Amygdala (tissue), 56 donors: Measurements from ENCODE around the gene DNASE1.
"Not testable (repeated sequence)": the region's sequence is repeated elsewhere in the genome, so short reads cannot be mapped to it uniquely, and the experiment has no call there.

Experiments
- DNase-seq, 56 donors: peaks; one replicate each; lab custom pipeline; 2025; lab: John Stamatoyannopoulos, UW

DNASE1 gene

DNA sequence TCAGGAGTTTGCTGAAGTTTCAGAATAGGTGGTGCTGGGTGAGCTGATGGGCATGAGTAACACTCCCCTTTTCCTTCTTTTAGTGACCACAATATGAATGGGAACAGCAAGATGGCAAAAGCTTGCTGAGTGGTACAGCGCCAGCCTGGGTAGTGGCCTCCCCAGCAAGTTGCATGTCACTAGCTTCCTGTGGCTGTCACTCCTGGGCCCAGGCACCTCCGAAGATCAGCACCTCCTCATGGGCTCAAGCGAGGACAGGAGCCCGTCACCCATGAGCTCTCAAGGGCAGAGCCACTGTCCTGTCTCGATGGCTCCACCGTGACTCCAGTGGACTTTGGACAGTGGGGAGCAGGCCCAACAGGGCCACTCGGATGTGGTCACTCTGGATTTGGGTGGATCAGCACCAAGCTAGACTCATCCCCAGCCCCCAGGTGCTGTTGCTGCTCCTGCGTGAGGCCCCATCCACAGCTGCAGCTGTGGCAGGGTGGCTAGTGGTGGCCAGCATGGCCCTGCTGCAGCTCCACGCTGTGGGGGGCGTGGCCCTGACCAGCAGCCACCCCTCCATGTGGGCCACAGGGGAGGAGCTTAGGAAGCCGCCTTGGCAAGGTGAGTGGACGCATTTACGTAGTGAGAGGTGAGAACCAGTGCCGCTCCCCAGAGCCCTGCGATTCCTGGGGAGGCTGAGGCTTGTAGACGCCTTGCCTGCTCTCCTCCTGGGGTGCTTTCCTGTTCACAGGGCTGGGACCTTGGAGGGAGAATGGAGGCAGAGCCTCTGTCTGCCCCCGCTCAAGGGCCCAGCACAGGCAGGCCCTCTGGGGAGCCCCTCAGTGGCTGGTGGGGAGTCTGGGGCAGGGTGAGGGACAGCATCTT is 13.6 kb upstream of the DNASE1 start:
- no peak for DNase-seq

DNA sequence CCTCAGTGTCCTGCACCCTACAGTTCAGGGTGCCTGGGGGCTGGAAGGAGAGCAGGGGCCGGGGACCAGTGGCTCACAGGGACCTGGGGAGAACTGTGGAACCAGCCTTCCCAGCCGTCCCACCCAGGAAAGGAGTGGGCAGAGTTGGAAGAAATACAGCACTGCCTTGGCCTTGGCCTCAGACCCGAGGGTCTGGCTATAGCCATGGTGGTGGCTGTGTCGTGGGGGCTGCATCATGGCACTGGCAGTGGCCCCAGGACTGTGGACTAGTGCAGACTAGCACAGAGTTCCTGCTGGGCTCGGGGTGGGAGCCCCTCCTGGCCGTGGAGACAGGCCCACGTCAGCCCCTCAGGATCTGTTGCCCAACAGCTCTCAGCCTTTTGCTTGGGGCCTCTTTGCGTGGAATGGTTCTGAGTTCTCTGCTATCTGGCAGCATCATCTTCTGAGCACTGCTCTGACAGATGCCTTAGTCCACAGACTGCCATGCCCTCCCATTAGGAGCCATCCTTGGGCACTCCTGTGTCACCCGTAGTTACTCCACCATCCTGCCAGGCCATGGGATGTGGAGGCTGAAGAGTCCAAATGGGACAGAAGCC is 12.6 kb upstream of the DNASE1 start:
- no peak for DNase-seq

DNA sequence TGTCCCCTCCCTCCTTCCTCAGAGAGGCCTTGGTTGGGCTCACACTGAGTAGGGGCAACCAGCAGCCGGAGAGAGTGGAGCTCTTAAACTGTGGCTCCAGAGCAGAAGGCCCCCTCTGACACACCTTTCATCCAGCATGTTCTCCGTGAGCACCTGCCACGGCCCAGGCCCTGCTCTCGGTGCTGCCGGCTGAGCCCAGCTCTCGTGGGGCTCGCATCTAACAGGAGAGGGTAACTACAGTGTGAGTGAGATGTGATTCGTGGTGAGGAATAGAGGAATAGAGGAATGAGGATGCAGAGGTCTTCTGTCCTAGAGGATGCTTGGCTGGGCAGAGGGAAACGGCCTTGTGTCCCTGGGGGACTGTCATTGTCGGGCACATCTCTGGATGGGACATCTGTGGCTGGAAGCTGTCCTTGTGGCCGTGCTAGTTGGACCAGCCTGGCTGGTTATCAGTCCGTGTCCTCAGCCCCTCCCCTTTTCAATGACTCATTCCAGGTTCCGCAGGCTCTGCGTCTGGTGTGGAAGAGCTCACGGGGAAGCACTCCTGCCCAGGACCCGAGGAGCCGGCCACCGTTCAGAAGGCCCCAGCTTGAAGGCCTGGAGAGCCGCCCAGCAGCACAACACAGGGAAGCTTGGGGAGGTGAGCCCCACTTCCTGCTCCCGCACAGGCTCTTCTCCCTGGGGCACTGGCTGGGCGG is 11.9 kb upstream of the DNASE1 start:
- no peak for DNase-seq

DNA sequence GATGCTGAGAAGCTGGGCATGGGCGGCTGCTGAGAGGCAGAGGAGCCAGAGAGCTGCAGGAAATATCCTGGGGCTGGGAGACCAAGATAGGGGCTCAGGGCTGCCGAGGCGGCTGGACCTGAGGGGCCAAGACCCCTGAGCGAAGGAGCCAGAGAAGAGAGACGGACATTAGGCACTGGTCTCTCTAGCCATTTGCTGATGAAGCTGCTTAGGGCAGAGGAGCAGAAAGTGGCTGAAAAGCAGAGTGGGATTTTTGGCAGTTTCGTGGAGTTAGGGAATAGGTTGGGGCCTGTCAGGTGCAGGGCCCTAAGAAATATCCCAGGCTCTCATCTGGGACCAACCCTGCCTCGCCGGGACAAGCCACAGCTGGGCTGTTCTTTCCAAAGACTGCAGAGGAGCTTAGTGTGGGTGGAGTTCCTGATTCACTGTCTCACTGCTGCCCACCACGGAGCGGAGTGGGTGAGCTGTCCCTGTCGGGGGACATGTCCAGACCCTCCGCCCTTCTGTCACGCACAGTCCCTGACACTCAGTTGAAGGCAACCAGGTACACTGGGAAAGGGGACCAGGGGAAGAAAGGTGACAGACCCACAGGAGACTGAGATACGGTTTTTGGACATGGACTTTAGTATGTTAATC is 11.3 kb upstream of the DNASE1 start:
- DNase-seq, result no peak

DNA sequence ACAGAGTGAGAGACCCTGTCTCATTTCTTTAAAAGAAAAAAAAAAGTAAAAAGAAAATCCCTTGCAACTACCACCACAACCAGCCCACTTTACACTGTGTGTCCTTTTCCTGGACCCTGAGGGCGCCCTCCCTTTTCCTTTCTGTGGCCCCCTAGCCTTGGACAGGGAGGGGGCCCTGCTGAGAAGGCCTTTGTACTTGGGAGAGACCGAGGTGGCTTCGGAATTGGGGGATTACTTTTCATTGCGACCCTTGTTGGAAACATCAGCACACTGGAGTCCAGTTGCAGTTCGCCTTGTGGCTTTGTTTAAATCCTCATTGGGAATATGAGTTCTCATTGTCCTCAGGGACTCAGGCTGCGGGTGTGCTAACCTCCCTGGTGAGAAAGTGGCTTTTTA is 9.4 kb upstream of the DNASE1 start:
- DNase-seq, result no peak

DNA sequence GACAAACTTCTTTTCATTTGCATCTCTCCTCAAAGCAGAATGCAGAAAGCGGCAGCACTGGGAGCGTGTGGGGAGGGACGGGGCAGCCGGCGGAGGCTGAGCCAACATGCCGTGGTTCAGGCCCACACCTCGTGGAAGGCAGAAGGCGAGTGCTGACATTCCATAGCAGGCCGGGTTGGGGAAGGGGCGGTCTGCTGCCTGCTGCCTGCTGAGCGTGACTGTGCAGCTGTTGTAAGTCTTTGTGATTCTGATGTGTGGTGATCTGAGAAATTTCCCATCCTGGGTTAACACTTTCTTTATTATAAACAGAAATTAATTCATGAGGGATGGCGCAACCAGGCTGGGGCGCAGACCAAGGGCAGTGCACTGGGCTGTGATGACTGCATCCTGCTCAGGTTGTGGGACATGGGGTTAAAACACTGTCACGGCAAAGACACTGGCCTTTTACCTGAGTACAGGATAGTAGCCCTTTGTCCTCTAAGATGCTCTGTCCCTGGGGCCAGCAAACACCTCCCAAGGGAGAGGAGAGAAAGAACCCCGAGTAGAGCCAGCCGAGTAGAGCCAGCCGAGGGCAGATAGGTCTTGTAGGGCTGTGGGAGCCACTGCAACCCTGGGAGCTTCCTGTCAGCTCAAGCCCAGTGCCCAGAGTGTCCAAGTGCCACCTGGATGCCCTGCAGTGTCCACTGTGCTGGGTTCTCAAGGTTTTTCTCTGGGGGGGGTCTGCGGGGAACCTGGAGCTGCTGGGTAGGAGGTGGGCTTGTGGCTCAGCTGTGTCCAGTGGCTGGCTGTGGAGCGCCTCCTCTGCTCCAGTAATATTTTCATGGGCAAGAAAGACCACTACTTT is 8.8 kb upstream of the DNASE1 start:
- DNase-seq, result no peak

DNA sequence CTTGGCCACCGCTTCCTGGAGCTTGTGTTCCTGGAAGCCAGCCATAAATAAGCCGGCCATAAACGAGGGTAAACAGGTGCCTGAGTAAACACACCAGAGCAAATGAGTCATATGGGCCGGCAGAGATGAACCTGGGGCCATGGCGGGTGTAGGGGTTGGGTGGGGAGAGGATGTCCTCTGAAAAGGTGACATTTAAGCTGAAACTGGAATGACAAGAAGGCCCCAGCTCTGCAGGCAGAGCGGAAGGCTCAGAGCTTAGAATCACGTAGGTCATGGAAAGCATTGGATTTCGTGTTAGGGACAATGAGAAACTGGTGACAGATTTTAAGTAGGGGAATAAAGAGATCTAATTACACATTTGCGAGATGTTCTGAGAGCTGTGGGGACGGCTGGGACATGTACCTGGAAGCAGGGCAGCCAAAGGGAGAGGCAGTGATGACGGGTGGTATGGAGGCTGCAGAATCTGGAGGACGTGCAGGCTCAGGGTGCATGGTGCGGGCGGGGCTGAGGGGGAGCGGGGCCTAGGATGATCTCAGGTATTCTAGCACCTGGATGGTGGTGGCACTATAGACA is 8.1 kb upstream of the DNASE1 start:
- DNase-seq, result no peak

DNA sequence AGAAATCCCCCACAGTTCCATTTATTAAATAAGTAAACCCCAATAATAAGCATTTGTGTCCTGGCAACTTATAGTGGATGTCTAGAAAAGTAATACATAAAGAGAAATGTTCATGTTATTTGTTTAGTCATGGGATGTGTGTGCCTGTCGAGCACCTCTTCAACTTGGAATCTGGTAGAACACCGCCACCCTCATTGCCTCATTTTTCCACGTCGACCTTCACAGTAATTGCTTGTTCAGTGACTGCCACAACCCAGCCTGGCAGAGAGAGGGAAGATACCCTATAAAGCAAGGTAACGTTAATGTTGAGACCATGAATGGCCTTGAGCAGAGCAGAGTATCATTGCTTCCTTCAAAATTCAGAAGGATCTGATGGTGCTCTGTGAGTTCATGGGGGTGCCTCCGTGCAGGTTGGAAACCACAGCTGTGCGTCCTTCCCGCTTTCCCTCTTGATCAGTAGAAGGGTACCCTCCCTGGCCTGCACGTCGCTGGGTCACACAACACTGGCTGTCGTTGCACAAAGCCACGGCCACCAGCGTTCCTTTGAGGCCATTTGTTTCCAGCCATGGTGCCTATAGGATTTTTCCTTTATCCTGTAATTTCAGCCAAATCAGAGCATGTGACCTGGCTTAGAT is 3.7 kb upstream of the DNASE1 start:
- DNase-seq, result no peak

DNA sequence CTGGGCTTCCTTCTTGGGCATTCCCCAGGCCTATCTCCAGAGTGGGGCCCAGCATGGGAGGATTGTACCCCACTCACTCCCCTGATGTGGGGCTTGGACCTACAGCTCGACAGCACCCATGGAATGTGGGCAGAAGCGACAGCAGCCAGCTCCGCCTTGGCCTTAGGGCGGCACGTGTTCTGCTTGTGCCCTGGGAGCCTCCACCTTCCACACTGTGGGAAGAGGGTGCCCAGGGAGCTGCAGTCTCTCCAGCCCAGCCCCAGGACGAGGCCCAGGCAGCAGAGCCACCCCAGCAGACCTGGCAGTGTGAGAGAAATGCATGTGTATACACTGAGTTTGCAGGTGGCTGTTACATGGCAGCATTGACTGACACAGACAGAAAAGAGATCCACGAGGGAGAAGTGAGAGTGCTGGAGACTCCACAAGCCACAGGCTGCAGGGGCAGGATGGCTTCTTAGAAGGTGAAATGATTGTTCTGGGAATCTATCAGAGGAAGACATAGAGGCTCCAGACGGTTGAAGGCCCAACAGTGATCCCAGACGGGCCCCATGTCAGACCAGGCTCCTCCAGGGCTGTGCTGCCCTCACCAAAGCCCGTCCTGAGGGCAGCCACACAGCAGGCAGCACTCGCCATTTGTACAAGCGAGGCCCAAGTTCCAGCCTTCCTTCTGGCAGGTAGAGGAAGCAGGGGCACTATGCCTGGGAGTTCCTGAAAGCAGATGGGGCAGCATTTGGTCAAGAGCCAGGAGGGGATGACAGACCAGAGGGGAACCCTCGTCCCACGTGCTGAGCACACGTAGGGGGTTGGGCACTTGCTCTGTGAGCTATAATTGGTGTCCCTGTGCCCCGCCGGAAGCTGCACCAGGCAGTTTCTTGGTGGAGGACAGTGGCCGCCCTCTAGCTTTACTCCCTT is 2.8 kb upstream of the DNASE1 start:
- no peak for DNase-seq

DNA sequence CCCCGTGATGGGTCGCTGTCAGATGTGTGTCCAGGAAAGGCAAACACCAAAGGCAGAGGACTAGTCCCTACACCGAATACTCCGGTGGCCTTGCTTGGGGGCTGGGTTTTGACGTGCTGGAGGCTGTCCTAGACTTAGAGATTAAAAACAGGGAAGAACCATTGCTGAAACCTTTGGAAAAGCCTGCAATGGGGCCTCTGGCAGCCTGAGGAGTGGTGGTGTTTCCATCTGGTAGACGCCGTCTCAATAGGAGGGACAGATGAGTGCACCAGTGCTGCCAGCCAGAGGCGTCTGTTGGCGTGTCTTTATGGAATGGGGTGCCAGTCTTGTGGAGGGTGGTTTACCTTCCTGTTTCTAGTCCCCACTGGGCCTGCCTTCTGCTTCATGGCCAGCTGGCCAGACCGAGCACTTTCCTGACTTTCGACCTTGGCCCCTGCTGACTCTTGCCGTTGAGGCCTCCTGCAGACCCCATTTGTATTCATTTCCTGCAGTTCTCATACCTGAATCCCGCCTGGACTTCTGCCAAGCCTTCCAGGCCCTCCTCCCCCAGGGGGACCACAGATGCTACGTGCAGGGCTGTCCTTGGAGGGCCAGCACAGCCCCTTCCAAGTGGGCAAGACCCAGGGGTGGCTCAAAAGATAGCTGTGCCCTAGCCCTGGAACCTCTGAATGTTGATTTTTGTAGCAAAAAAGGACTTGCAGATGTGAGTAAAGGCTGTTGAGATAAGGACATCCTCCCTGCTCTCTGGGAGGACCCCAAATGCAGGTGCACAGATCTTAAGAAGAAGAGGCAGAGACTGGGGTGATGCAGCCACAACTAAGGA is 1.9 kb upstream of the DNASE1 start:
- DNase-seq, result no peak

DNA sequence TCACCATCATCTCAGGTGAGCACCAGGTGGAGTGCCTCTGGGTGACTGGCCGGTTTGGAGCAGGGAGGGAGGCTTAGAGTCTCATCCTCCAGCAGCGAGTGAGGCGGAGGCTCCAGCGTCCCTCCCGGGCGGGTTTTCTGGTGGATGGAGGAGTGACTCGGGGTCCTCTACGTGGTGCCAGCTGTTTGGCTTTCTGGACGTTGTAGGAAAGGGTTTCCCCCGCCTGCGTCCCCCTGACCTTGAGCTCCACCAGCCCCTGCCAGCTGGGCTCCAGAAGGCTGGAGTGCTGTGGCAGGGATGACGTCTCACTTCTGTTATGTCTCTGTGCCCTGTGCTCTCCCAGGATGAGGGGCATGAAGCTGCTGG is 522 bp downstream of the DNASE1 start:
- peak in 1 of 56 donors; percentile 7 for DNase-seq

DNA sequence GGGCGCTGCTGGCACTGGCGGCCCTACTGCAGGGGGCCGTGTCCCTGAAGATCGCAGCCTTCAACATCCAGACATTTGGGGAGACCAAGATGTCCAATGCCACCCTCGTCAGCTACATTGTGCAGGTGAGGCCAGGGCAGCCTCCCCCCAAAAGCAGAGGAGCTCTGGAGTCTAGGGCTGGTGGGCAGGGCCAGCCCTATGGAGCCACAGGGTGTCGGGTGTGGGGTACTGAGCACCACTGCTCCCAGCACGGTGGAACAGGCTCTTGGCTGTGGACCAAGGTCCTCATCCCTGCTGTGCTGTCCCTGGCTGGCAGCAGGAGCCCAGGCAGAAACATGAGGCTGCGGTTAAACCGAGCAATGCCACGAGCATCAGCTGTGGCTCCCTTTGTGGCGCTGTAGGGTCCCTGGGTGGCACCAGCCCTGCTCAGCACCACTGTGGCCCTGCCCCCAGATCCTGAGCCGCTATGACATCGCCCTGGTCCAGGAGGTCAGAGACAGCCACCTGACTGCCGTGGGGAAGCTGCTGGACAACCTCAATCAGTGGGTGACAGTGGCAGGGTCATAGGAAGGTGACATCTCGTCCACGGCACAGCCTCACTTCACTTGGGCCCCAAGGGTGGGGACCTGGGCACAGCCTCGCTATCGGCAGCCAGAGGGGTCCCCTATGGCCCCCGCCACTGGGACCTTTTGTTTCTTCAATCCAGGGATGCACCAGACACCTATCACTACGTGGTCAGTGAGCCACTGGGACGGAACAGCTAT is 1.1 kb downstream of the DNASE1 start:
- DNase-seq, result no peak

DNA sequence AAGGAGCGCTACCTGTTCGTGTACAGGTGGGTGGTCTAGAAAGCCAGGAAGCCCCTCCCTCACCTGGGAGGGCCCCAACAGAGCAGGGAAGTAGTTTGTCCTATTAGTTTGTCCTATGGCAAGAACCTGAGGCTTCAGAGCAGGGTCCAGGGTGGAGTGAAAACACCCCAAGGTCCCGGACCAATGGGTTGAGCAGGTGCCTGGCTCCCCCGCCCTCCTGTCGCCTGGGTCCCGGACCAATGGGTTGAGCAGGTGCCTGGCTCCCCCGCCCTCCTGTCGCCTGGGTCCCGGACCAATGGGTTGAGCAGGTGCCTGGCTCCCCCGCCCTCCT is 1.6 kb downstream of the DNASE1 start:
- not testable (repeated sequence) for DNase-seq

DNA sequence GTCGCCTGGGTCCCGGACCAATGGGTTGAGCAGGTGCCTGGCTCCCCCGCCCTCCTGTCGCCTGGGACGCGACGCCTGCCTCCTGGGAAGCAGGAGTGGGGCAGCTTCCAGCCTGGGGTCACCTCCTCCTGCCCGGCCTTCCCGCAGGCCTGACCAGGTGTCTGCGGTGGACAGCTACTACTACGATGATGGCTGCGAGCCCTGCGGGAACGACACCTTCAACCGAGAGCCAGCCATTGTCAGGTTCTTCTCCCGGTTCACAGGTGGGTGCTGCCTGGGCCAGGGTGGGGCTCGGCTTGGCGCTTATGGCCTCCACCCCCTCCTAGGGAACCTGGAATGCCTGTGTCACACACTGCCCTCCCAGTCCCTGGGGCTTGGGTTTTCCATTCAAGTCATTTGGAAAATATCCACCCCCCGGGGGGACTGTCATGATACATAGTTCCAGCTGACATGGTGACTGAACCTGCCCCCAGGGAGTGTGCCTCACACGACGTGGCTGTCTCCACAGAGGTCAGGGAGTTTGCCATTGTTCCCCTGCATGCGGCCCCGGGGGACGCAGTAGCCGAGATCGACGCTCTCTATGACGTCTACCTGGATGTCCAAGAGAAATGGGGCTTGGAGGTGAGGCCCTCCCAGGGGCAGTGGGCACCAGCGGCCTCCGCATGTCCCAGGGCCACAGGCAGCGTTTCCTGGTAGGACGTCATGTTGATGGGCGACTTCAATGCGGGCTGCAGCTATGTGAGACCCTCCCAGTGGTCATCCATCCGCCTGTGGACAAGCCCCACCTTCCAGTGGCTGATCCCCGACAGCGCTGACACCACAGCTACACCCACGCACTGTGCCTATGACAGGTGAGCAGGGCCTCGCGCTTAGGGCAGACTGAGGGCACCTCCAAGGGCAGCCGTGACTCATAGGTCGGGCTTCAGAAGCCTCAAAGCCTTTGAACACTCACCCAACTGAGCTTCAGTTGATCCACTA is 2.3 kb downstream of the DNASE1 start:
- DNase-seq, result no peak

DNA sequence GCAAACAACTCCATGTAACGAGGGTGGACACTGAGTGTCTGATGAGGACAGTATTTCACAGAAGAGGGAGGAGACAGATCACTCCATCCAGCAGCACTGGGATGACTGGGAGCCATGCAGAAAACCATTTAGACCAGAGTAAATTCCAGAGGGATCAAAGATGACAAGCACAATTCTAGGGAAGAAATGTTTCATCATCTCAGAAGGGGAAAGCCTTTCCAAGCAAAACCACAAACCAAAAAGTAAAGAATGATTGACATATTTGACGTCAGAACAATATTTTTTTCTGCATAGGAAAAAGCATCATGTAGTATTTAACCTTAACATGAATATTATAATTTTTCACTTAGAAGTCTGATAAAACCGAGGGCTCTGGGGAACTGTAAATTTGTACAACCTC is 4.8 kb downstream of the DNASE1 start:
- DNase-seq, result no peak

DNA sequence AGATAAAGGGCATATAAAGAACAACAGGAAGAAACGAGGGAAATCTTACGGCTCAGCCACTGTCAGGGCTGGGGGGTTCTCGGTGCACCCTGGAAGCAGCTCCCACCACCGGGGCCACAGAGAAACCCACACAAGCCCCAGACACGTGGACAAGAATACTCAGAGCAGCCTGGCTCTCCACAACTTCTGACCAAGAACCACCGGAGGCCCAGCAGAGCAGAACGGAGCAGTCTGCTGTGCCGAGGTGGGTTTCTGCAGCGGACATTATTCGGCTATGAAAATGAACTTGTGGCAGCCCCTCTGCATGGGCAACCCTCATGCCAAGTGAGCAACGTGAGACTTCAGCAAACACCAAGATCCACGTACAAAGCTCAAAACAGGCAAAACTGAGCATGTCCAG is 6.8 kb downstream of the DNASE1 start:
- DNase-seq, result no peak
